ENCODE results near the gene RACGAP1. TPM values are rescaled to one million over a fixed set of nuclear protein-coding genes. Genes with fewer than 3 reads are reported as not detected.

RACGAP1 gene
- total RNA-seq, 1 donor from 2014 or later = 71.2 TPM

DNA sequence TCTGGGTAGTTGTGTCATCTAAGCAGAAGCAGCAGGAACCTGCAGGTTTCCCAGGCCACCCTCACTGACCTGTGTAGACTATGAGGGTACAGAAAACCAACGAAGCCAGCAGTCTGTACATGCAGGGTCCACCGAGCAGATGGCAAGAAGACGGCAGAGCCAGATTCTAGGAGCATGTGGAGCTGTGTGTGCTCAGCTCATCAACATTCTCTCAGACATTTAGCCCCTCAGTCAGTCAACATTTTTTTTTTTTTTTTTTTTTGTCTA lies 24.8 kb upstream of the RACGAP1 start:
- intact Hi-C loops (cut with micrococcal nuclease) = no loop called here
- Mint-ChIP-seq H3K36me3 (ENCODE audit: low read depth) (no peaks in the 10 kb centered on the region), H3K9me3 (no peaks in the 10 kb centered on the region), H3K4me1 (peaks cover 4% of the 10 kb centered on the region), H3K27ac (no peak overlapping the region), H3K4me3 (no peak overlapping the region), H3K27me3 (peaks cover 52% of the 10 kb centered on the region)
- DNase-seq = no peak

DNA sequence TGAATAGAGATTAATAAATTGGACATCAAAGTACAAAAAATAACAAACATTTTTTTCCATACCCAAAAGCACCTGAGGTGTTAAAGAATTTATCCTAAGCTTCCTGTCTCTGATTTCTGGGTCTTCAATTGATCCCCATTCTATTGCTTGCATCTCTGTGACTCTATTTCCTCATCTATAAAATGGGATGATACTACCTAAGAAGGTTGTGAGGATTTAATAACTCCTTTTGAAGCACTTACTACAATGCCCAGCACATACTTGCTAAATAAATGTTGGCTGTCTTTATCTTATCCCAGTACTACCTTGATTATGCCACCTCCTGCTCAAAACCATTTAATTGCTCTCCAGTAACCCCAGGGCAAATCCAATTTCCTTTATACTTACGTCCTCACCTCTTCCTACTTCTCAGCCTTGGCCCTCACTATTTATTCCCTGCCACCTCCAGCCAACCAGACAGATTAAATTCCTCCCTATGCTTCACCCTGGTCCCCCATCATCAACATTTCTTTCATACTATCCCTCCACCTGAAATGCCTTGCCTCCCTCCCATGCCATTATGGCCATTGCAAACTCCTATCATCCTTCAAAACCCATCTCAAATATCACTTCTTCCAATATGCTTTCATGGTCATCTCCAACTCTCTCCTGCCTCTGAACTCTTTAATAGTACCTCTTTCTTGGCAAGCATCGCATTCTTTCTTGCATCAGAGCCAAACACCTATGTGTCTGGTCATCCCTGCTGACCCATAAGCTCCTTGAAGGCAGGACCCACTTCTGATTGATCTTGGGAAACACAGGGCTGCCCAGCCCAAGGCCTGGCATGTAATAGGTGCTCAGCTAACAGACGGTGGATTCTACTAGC lies 24.2 kb upstream of the RACGAP1 start:
- Mint-ChIP-seq H3K27ac (no peak overlapping the region), H3K36me3 (ENCODE audit: low read depth) (no peaks in the 10 kb centered on the region), H3K9me3 (no peaks in the 10 kb centered on the region), H3K4me3 (no peak overlapping the region), H3K4me1 (peaks cover 6% of the 10 kb centered on the region), H3K27me3 (peaks cover 52% of the 10 kb centered on the region)
- DNase-seq = no peak
- intact Hi-C loops (cut with micrococcal nuclease) = no loop called here

DNA sequence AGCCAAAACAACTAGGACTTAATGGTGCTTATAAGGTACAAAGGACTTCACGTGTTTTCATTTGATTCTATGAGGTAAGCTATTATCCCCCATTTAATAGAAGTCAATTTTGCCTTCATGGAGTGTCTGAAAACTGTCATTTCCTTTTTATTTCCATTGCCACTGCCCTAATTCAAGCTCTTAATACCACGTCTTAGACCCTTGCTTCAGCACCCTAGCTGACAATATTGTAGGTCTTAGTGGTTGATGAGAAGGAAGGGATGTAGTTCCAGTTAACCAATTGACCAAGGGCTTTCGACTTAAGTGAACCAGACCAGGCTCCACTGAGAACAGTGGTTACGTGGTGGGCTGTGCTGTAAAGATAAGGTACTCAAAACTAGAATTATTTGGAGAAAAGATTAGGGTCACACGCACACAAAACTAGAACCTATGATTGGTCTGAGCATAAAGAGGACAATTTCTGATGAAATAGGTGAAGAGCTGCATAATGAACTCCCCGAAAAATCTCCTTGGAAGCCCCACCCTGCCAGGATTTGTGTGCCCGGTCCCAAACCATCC lies 22.5 kb upstream of the RACGAP1 start:
- Mint-ChIP-seq H3K36me3 (ENCODE audit: low read depth) (no peaks in the 10 kb centered on the region), H3K9me3 (no peaks in the 10 kb centered on the region)
- intact Hi-C loops (cut with micrococcal nuclease) = no loop called here

GRCh38 chr12:50043854-50044253 lies 18.6 kb upstream of the RACGAP1 start:
- peaks cover 35% of the 10 kb centered on the region for H3K4me1 Mint-ChIP-seq
- no peak for DNase-seq
- H3K9me3 Mint-ChIP-seq = no peaks in the 10 kb centered on the region
- H3K27ac Mint-ChIP-seq = peak overlapping the region; percentile 46
- intact Hi-C loops (cut with micrococcal nuclease) = no loop called here
- no peaks in the 10 kb centered on the region for H3K36me3 Mint-ChIP-seq (ENCODE audit: low read depth)
- H3K4me3 Mint-ChIP-seq = peak overlapping the region; percentile 16
- H3K27me3 Mint-ChIP-seq = peaks cover 15% of the 10 kb centered on the region

More for the DNA sequence above, 22.5 kb upstream of the RACGAP1 start:
- H3K4me1 Mint-ChIP-seq = peaks cover 19% of the 10 kb centered on the region
- peaks cover 47% of the 10 kb centered on the region for H3K27me3 Mint-ChIP-seq
- DNase-seq = no peak
- no peak overlapping the region for H3K4me3 Mint-ChIP-seq
- no peak overlapping the region for H3K27ac Mint-ChIP-seq

DNA sequence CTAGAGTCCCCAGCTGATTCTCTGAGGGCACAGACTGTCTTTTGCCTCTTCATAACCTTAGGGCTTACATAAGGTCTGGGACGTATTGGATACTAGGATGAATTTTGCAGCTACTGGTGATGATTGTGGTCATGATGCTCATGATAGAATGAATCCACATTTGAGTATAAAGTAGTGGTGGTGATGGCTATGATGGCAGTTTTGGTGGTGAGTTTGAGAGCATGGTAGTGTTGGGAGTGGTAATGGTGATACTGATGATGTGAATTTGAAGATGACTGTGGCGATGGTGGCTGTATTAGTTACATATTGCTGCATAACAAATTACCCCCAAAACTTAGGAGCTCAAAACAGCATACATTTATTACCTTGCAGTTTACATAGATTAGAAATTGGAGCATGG lies 18.0 kb upstream of the RACGAP1 start:
- H3K4me3 Mint-ChIP-seq = peak overlapping the region; percentile 16
- intact Hi-C loops (cut with micrococcal nuclease) = no loop called here
- no peak for DNase-seq
- H3K27me3 Mint-ChIP-seq = peaks cover 12% of the 10 kb centered on the region
- no peaks in the 10 kb centered on the region for H3K36me3 Mint-ChIP-seq (ENCODE audit: low read depth)
- H3K27ac Mint-ChIP-seq = peak overlapping the region; percentile 46
- H3K4me1 Mint-ChIP-seq = peaks cover 35% of the 10 kb centered on the region
- H3K9me3 Mint-ChIP-seq = no peaks in the 10 kb centered on the region

DNA sequence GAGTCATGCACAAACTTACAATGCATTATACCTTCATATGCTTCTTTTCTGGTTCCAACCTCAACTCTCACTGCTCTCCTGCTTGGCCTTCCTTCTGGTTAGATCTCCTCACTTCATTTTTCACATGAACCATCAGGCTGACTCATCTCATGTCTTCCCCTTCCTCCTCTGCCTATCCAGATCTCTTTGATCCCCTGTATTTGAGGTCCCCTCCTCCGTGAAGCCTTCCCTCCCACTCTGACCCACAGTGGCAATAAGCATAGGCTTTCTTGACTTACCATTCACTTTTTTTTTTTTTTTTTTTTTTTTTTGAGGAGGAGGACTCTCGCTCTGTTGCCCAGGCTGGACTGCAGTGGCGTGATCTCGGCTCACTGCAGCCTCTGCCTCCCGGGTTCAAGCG lies 17.4 kb upstream of the RACGAP1 start:
- DNase-seq = no peak
- intact Hi-C loops (cut with micrococcal nuclease) = no loop called here
- Mint-ChIP-seq H3K27ac (peak overlapping the region; percentile 10), H3K36me3 (ENCODE audit: low read depth) (no peaks in the 10 kb centered on the region), H3K9me3 (no peaks in the 10 kb centered on the region), H3K4me3 (peak overlapping the region; percentile 7), H3K4me1 (peaks cover 35% of the 10 kb centered on the region), H3K27me3 (peaks cover 11% of the 10 kb centered on the region)

- Mint-ChIP-seq H3K4me3 (no peak overlapping the region), H3K9me3 (no peaks in the 10 kb centered on the region), H3K4me1 (peaks cover 31% of the 10 kb centered on the region), H3K36me3 (ENCODE audit: low read depth) (no peaks in the 10 kb centered on the region), H3K27ac (peak overlapping the region; percentile 46), H3K27me3 (peaks cover 7% of the 10 kb centered on the region)
- intact Hi-C loops (cut with micrococcal nuclease) = no loop called here
- DNase-seq = no peak
These were observed 16.7 kb upstream of the RACGAP1 start for GRCh38 chr12:50041962-50042361.

- H3K27ac Mint-ChIP-seq = no peak overlapping the region
- H3K36me3 Mint-ChIP-seq (ENCODE audit: low read depth) = no peaks in the 10 kb centered on the region
- H3K4me3 Mint-ChIP-seq = no peak overlapping the region
- peaks cover 31% of the 10 kb centered on the region for H3K4me1 Mint-ChIP-seq
- DNase-seq = no peak
- no peaks in the 10 kb centered on the region for H3K9me3 Mint-ChIP-seq
- peaks cover 11% of the 10 kb centered on the region for H3K27me3 Mint-ChIP-seq
- intact Hi-C loops (cut with micrococcal nuclease) = no loop called here
These were observed 16.0 kb upstream of the RACGAP1 start for GRCh38 chr12:50041062-50041860.

DNA sequence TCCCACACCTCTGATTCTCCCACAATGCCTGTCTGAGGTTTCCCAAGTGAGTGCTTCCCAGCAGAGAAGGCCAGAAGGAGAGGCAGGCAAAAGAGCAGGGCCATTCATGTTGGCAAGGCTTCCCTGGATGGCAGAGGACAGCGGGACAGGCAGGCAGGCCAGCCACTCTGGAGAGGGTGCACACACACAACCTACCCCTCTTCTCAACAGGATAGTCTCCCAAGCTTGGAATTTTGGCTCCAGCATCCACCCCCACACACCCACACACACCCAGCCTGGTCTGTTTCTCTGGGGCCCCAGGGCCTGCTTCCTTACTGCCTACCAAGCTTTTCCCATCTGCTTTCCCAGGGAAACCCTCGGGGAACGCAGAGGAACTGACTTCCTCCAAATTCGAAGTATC lies 15.4 kb upstream of the RACGAP1 start:
- no peaks in the 10 kb centered on the region for H3K36me3 Mint-ChIP-seq (ENCODE audit: low read depth)

DNA sequence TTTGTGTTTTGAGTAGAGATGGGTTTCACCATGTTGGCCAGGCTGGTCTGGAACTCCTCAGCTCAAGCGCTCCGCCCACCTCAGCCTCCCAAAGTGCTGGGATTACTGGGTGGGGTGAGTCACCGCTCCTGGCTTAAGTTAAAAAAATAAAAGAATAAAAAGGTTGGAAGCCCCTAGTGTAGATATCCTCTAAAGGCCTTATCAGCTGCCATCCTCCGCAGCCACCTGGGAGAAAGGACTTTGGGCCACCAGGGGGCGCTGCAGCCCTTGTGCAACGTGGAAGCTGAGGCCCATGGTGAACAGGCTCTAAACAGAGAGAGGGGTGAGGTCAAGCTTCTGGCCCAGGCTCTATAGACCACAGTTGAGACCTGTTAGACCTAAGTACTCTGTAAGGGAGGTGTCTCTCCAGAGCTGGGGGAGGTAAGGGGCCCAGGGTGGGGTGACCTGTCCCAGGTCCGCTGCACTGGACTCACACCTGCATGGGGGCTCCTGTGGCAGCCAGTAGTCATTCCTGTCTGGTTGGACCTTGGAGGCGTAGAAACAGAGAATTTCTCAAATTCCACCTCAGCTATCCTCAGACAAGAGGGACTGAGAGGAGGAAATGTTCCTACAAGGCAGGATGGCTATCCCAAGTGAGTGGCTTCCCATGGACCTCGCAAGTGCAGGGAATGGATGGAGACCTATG lies 14.0 kb upstream of the RACGAP1 start:
- peak; percentile 96 for DNase-seq
- intact Hi-C loops (cut with micrococcal nuclease) = loop anchor here (1.0 kb wide), 3 partner anchors 17 to 72 kb away; no protein-coding TSS in a partner anchor
- H3K27ac Mint-ChIP-seq = peak overlapping the region; percentile 9
- no peaks in the 10 kb centered on the region for H3K36me3 Mint-ChIP-seq (ENCODE audit: low read depth)
- H3K4me3 Mint-ChIP-seq = no peak overlapping the region
- no peaks in the 10 kb centered on the region for H3K9me3 Mint-ChIP-seq
- peaks cover 19% of the 10 kb centered on the region for H3K27me3 Mint-ChIP-seq
- H3K4me1 Mint-ChIP-seq = peaks cover 28% of the 10 kb centered on the region

More for the DNA sequence above, 15.4 kb upstream of the RACGAP1 start:
- Mint-ChIP-seq H3K4me3 (no peak overlapping the region), H3K9me3 (no peaks in the 10 kb centered on the region), H3K27me3 (peaks cover 14% of the 10 kb centered on the region), H3K4me1 (peaks cover 31% of the 10 kb centered on the region), H3K27ac (no peak overlapping the region)
- intact Hi-C loops (cut with micrococcal nuclease) = no loop called here
- no peak for DNase-seq

- intact Hi-C loops (cut with micrococcal nuclease) = no loop called here
These were observed 13.0 kb upstream of the RACGAP1 start for GRCh38 chr12:50038336-50038735.

DNA sequence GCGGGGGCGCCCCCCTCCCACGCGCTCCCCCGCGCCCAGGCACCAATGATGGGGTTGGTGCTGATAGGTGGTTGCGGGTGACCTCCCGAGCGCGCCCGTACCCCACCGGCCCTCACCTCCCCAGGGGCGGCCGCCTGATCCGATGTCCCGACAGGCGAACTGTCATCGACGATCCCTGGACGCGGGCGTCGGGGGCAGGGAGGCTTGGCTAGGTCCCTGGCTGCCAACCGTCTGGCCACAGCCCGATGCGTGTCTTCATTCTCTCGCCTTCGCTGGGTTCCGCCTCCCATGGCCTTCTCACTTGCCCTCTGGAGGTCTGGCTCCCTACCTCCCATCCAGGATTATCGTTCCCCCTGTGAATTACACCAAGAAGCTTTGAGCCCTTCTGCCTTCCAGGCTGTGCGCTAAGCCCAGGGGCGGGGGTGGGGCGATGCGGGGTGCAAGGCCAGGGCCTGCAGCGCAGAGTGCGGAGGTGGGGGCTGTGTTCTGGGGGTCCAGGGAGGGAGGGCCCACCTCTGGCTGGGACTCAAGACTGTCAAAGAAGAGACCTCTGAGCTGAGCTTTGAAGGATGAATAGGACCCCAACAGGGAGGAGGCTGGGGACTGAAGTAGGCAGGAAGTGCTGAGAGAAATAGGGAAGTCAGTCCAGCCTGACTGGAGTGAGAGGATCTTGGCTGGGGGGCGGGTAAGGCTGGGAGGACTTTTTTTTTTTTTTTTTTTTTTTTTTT lies 7.7 kb upstream of the RACGAP1 start:
- intact Hi-C loops (cut with micrococcal nuclease) = no loop called here
- Mint-ChIP-seq H3K9me3 (no peaks in the 10 kb centered on the region), H3K4me3 (no peak overlapping the region), H3K27ac (no peak overlapping the region), H3K27me3 (peaks cover 27% of the 10 kb centered on the region), H3K4me1 (no peaks in the 10 kb centered on the region), H3K36me3 (ENCODE audit: low read depth) (no peaks in the 10 kb centered on the region)
- no peak for DNase-seq

More at GRCh38 chr12:50038336-50038735, 13.0 kb upstream of the RACGAP1 start:
- H3K4me1 Mint-ChIP-seq = peaks cover 19% of the 10 kb centered on the region
- H3K27me3 Mint-ChIP-seq = peaks cover 20% of the 10 kb centered on the region
- H3K9me3 Mint-ChIP-seq = no peaks in the 10 kb centered on the region
- no peaks in the 10 kb centered on the region for H3K36me3 Mint-ChIP-seq (ENCODE audit: low read depth)
- no peak overlapping the region for H3K4me3 Mint-ChIP-seq
- no peak overlapping the region for H3K27ac Mint-ChIP-seq
- no peak for DNase-seq

DNA sequence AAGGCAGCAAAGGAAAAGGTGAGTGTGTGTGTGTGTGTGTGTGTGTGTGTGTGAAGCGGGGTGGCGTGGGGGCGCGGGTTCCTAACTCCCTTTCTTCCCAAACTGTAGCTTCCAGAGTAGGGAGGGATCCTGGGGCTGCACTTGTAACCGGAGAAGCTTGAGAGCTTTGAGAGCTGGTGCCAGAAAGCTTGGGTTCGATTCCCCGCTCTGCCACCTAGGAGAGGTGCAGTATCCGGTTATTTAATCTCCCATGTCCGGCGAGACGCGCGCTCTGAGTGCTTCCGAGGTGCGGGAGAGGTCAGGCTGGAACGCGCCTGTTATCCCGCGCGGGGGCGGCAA lies 7.2 kb upstream of the RACGAP1 start:
- no peaks in the 10 kb centered on the region for H3K9me3 Mint-ChIP-seq
- H3K4me1 Mint-ChIP-seq = no peaks in the 10 kb centered on the region
- no peak overlapping the region for H3K4me3 Mint-ChIP-seq
- H3K27me3 Mint-ChIP-seq = peaks cover 27% of the 10 kb centered on the region
- no peak overlapping the region for H3K27ac Mint-ChIP-seq
- no peak for DNase-seq
- H3K36me3 Mint-ChIP-seq (ENCODE audit: low read depth) = no peaks in the 10 kb centered on the region
- intact Hi-C loops (cut with micrococcal nuclease) = no loop called here

All from activated CD4-positive, alpha-beta T cell treated with anti-CD3 and anti-CD28 coated beads, Interleukin-2, amount 10 ng/mL, durations not matched to agents 24 days and 14 days (primary cell).